Measurements from ENCODE around the gene OR10A5.

Gene OR10A5

DNA sequence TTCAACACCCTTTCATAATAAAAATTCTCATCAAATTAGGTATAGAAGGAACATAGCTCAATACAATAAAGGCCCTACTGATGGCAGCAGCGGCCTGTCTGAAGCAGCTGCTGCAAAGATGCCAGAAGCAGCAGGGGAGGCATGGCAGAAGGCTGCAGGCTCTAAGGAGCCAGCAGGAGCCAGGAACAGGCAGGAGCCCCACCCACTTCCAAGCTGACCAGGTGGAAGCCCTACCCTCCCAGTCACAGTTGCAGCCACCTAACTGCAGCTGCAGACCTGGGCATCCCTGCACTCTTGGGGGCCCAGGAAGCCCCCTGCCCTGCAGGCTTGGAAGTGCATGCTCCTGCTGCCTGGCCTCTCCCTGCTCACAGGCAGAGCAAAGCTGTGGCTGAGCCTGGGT lies 27.8 kb upstream of the OR10A5 start:
- TF ChIP-seq FOXP2 (optimal IDR thresholded peaks at IDR 0.05; ENCODE audit: borderline replicate concordance, extremely low read depth, extremely low read length, insufficient read depth) (no peak), TAF1 (IDR thresholded peaks at IDR 0.05; ENCODE audit: borderline replicate concordance, insufficient read depth, low read length) (no peak), POLR2AphosphoS5 (IDR thresholded peaks at IDR 0.05; ENCODE audit: low read depth, low read length) (no peak), SIN3A (IDR thresholded peaks at IDR 0.05; ENCODE audit: borderline replicate concordance, insufficient read depth, low read length) (no peak)
- TF ChIP-seq, protein P1, sequence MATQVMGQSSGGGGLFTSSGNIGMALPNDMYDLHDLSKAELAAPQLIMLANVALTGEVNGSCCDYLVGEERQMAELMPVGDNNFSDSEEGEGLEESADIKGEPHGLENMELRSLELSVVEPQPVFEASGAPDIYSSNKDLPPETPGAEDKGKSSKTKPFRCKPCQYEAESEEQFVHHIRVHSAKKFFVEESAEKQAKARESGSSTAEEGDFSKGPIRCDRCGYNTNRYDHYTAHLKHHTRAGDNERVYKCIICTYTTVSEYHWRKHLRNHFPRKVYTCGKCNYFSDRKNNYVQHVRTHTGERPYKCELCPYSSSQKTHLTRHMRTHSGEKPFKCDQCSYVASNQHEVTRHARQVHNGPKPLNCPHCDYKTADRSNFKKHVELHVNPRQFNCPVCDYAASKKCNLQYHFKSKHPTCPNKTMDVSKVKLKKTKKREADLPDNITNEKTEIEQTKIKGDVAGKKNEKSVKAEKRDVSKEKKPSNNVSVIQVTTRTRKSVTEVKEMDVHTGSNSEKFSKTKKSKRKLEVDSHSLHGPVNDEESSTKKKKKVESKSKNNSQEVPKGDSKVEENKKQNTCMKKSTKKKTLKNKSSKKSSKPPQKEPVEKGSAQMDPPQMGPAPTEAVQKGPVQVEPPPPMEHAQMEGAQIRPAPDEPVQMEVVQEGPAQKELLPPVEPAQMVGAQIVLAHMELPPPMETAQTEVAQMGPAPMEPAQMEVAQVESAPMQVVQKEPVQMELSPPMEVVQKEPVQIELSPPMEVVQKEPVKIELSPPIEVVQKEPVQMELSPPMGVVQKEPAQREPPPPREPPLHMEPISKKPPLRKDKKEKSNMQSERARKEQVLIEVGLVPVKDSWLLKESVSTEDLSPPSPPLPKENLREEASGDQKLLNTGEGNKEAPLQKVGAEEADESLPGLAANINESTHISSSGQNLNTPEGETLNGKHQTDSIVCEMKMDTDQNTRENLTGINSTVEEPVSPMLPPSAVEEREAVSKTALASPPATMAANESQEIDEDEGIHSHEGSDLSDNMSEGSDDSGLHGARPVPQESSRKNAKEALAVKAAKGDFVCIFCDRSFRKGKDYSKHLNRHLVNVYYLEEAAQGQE (IDR thresholded peaks at IDR 0.05; ENCODE audit: insufficient read depth in 1 of 2, low read depth in 2 of 2, low read length in 2 of 2): no peak

DNA sequence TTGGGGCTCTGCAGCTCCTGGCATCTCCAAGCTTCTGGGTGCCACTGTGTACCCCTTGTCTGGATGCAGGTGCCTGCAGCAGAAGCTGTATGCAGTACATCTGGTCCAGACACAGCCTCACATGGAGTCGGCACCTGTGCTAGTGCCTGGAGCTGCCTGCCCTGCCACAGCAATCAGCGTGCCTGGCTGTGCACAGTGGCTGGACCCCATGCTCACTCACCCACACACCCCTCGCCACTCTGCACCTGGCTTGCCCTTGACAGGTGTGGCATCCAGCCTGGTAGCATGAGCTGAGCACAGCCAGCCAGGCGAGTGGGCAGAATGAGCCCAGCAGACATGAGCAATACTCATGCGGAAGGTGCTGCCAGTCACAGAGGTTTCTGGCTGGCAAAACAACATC lies 26.5 kb upstream of the OR10A5 start:
- TF ChIP-seq FOXP2 (optimal IDR thresholded peaks at IDR 0.05; ENCODE audit: borderline replicate concordance, extremely low read depth, extremely low read length, insufficient read depth): no peak

DNA sequence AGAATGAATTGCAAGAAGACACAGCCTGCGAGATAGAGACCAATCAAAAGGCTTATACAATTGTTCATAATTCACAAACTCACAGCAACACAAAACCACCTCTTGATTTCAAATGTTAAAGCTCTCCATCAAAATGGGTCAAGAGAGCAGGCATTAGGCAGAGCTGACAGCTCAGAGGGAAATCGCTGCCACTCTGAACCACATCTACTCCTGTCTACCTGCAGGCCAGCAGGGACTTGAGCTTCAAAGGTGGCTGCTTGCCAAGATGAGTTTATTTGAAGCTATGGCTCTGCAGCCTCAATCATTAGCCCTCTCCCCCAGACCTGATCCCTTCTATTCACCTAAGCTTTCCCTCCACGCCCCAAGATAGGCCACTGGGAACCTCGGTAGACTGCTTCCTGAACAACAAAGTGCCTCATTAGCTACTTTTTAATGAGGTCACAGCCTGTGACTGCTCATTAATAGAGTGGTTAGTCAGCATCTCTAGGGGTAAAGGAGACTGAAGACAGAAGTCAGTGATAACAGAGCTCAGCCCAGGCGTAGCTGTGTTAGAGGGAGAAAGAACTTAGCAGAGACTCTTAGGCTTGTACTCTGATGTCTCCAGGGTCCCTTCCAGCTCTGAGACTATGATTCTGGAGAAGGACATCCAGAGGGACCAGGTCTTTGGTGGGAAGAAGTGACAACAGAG lies 21.2 kb upstream of the OR10A5 start:
- TF ChIP-seq SIN3A (IDR thresholded peaks at IDR 0.05; ENCODE audit: borderline replicate concordance, insufficient read depth, low read length) (no peak), POLR2AphosphoS5 (IDR thresholded peaks at IDR 0.05; ENCODE audit: low read depth, low read length) (no peak), TAF1 (IDR thresholded peaks at IDR 0.05; ENCODE audit: borderline replicate concordance, insufficient read depth, low read length) (no peak), FOXP2 (optimal IDR thresholded peaks at IDR 0.05; ENCODE audit: borderline replicate concordance, extremely low read depth, extremely low read length, insufficient read depth) (no peak)
- TF ChIP-seq, protein P1 (IDR thresholded peaks at IDR 0.05; ENCODE audit: insufficient read depth in 1 of 2, low read depth in 2 of 2, low read length in 2 of 2): no peak

DNA sequence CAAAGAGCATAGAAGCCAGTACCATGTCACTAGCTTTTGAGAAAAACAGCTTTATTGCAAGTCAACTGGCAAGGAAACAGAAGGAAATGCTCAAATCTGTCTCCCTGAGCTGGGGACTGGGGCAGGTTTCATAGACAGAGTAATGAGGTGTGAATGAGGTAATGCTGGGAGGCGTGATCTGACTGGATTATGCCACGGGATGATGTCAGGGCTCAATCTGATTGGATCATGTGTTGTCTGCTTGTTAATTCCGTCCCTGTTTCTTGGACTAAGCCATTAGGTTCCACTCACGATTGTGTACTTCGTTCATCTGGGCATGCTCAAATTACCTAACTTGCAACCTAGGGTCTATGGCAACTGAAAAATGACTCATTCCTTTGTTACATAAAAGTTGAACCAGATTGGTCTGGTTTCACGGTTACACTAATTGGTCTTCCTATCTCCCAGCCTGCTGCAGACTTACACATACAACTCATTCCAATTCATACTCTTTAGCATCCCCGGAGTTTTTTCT lies 20.2 kb upstream of the OR10A5 start:
- TF ChIP-seq FOXP2 (optimal IDR thresholded peaks at IDR 0.05; ENCODE audit: borderline replicate concordance, extremely low read depth, extremely low read length, insufficient read depth): no peak
- TF ChIP-seq, protein P1 (IDR thresholded peaks at IDR 0.05; ENCODE audit: insufficient read depth in 1 of 2, low read depth in 2 of 2, low read length in 2 of 2): no peak
- no peak for TF ChIP-seq TAF1 (IDR thresholded peaks at IDR 0.05; ENCODE audit: borderline replicate concordance, insufficient read depth, low read length)
- no peak for TF ChIP-seq POLR2AphosphoS5 (IDR thresholded peaks at IDR 0.05; ENCODE audit: low read depth, low read length)
- no peak for TF ChIP-seq SIN3A (IDR thresholded peaks at IDR 0.05; ENCODE audit: borderline replicate concordance, insufficient read depth, low read length)

DNA sequence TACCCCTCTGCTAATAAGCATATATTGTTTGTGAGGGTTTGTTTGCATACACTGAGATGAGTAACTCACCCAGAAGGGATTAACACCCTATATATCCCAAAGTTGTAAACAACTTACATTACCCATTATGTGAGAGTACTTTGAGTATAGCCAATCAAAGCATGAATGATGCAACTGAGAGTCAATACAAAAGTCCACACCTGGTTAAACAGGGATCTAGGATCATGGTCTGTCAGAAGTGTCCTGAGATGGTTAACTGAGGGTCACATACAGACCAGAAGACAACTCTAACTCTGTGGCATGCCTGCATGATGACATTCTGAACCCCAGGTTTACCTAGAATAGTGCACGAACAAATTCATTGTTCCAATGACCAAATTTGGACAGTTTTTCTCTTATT lies 17.4 kb upstream of the OR10A5 start:
- TF ChIP-seq FOXP2 (optimal IDR thresholded peaks at IDR 0.05; ENCODE audit: borderline replicate concordance, extremely low read depth, extremely low read length, insufficient read depth) (no peak), SIN3A (IDR thresholded peaks at IDR 0.05; ENCODE audit: borderline replicate concordance, insufficient read depth, low read length) (no peak), POLR2AphosphoS5 (IDR thresholded peaks at IDR 0.05; ENCODE audit: low read depth, low read length) (no peak), TAF1 (IDR thresholded peaks at IDR 0.05; ENCODE audit: borderline replicate concordance, insufficient read depth, low read length) (no peak)
- TF ChIP-seq, protein P1 (IDR thresholded peaks at IDR 0.05; ENCODE audit: insufficient read depth in 1 of 2, low read depth in 2 of 2, low read length in 2 of 2): no peak

Measured in PFSK-1 (cell line).